SK-N-SH treated with all-trans-retinoic acid at 6 μM for 48 hours (cell line): ENCODE results near the gene CYP11A1.

Experiments
- ATAC-seq: fragments of 200-7000 bp; cut with Tn5 transposase; 3 replicates; pipeline ENCODE4 v1.9.1; 2020; ENCODE audit warnings: mild to moderate bottlenecking, moderate library complexity
- ARNTL ChIP-seq: fragments of 450-650 bp; formaldehyde crosslinking; IDR thresholded peaks from 2 replicates; pipeline ENCODE4 v1.5.0; 2020; ENCODE audit warnings: low read depth, mild to moderate bottlenecking, moderate library complexity, borderline replicate concordance
- BACH2 ChIP-seq: fragments of 250-450 bp; sonication (Bioruptor Pico); IDR thresholded peaks from 2 replicates; pipeline ENCODE4 v1.9.0; 2021; ENCODE audit warnings: mild to moderate bottlenecking, borderline replicate concordance
- CREB5 ChIP-seq: fragments of 250-450 bp; sonication (Bioruptor Pico); IDR thresholded peaks from 2 replicates; pipeline ENCODE4 v1.5.1; 2020; ENCODE audit warnings: low read depth, mild to moderate bottlenecking, moderate library complexity
- CSRNP3 ChIP-seq: fragments of 250-450 bp; sonication (Bioruptor Pico); IDR thresholded peaks from 2 replicates; pipeline ENCODE4 v1.5.1; 2021; ENCODE audit warnings: mild to moderate bottlenecking, moderate library complexity
- GLIS3 ChIP-seq: fragments of 250-450 bp; sonication (Bioruptor Pico); IDR thresholded peaks from 2 replicates; pipeline ENCODE4 v1.5.0; 2020; ENCODE audit warnings: mild to moderate bottlenecking, moderate library complexity
- ISL1 ChIP-seq: fragments of 250-450 bp; sonication (Bioruptor Pico); IDR thresholded peaks from 2 replicates; pipeline ENCODE4 v2.1.2; 2022; ENCODE audit warnings: mild to moderate bottlenecking, moderate library complexity
- OSR1 ChIP-seq: fragments of 250-450 bp; sonication (Bioruptor Pico); IDR thresholded peaks from 2 replicates; pipeline ENCODE4 v1.8.0; 2022; ENCODE audit warnings: moderate library complexity, mild to moderate bottlenecking, inconsistent platforms
- PATZ1 ChIP-seq: fragments of 250-450 bp; sonication (Bioruptor Pico); IDR thresholded peaks from 2 replicates; pipeline ENCODE4 v1.8.0; 2020; ENCODE audit warnings: mild to moderate bottlenecking, moderate library complexity, borderline replicate concordance
- POU6F1 ChIP-seq: fragments of 250-450 bp; sonication (Bioruptor Pico); IDR thresholded peaks from 2 replicates; pipeline ENCODE4 v1.8.0; 2021; ENCODE audit warnings: low read depth, mild to moderate bottlenecking, moderate library complexity, borderline replicate concordance
- PPARA ChIP-seq: fragments of 250-450 bp; sonication (Bioruptor Pico); IDR thresholded peaks from 2 replicates; pipeline ENCODE4 v1.5.0; 2020; ENCODE audit warnings: mild to moderate bottlenecking, borderline replicate concordance
- RARB ChIP-seq: fragments of 250-450 bp; sonication (Bioruptor Pico); IDR thresholded peaks from 2 replicates; pipeline ENCODE4 v1.8.0; 2021; ENCODE audit warnings: mild to moderate bottlenecking, moderate library complexity
- SNAI2 ChIP-seq: fragments of 250-450 bp; sonication (Bioruptor Pico); IDR thresholded peaks from 2 replicates; pipeline ENCODE4 v1.5.0; 2020; ENCODE audit warnings: mild to moderate bottlenecking, moderate library complexity
- TCF4 ChIP-seq: fragments of 250-450 bp; sonication (Bioruptor Pico); IDR thresholded peaks from 2 replicates; pipeline ENCODE4 v1.8.0; 2021; ENCODE audit warnings: mild to moderate bottlenecking, moderate library complexity, borderline replicate concordance
- TSHZ2 ChIP-seq: fragments of 250-450 bp; sonication (Bioruptor Pico); IDR thresholded peaks from 2 replicates; pipeline ENCODE4 v1.5.0; 2020; ENCODE audit warnings: mild to moderate bottlenecking, moderate library complexity
- ZC3H10 ChIP-seq: fragments of 250-450 bp; sonication (Bioruptor Pico); IDR thresholded peaks from 2 replicates; pipeline ENCODE4 v1.5.1; 2021; ENCODE audit warnings: mild to moderate bottlenecking, moderate library complexity
- ZFP3 ChIP-seq: fragments of 250-450 bp; sonication (Bioruptor Pico); IDR thresholded peaks from 2 replicates; pipeline ENCODE4 v1.5.0; 2020; ENCODE audit warnings: mild to moderate bottlenecking, moderate library complexity
- ZNF565 ChIP-seq: fragments of 450-650 bp; formaldehyde crosslinking; conservative IDR thresholded peaks from 2 replicates; pipeline ENCODE4 v1.5.0; 2020; ENCODE audit warnings: low read depth, mild to moderate bottlenecking, moderate library complexity
- ZNF8 ChIP-seq: fragments of 450-650 bp; formaldehyde crosslinking; IDR thresholded peaks from 2 replicates; pipeline ENCODE4 v1.5.0; 2020; ENCODE audit warnings: mild to moderate bottlenecking, moderate library complexity

CYP11A1 gene

GRCh38 chr15:74387141-74387541 is 19.7 kb upstream of the CYP11A1 start (continued):
- TF ChIP-seq CSRNP3 = no peak
- TF ChIP-seq RARB (CRISPR knock-in tag) = no peak
- TF ChIP-seq, all 23 proteins: peak for 0

GRCh38 chr15:74386496-74387140 is 19.2 kb upstream of the CYP11A1 start:
- no peak for ATAC-seq
- no peak for TF ChIP-seq CSRNP3
- no peak for TF ChIP-seq RARB (CRISPR knock-in tag)
- no peak for TF ChIP-seq ISL1
- TF ChIP-seq TSHZ2 (CRISPR knock-in tag) = no peak
- no peak for TF ChIP-seq OSR1
- TF ChIP-seq SNAI2 (CRISPR knock-in tag) = no peak
- TF ChIP-seq TCF4 (CRISPR knock-in tag) = no peak
- TF ChIP-seq ZNF565 (CRISPR knock-in tag) = no peak
- TF ChIP-seq BACH2 (CRISPR knock-in tag) = no peak
- no peak for TF ChIP-seq PPARA (CRISPR knock-in tag)
- no peak for TF ChIP-seq PATZ1 (CRISPR knock-in tag)
- no peak for TF ChIP-seq ZNF8 (CRISPR knock-in tag)
- TF ChIP-seq POU6F1 (CRISPR knock-in tag) = no peak
- no peak for TF ChIP-seq CREB5 (CRISPR knock-in tag)
- TF ChIP-seq, all 23 proteins: peak for 0

- ATAC-seq = no peak
- TF ChIP-seq ZFP3 (no peak), POU6F1 (CRISPR knock-in tag) (no peak), CSRNP3 (no peak), BACH2 (CRISPR knock-in tag) (no peak), CREB5 (CRISPR knock-in tag) (no peak), SNAI2 (CRISPR knock-in tag) (no peak), ARNTL (CRISPR knock-in tag) (no peak), ZC3H10 (no peak), GLIS3 (CRISPR knock-in tag) (no peak)
Measured at GRCh38 chr15:74385733-74386132, 18.3 kb upstream of the CYP11A1 start.
